ENCODE measurements around the gene RAB3B.
"Not testable (repeated sequence)": the region's sequence is repeated elsewhere in the genome, so short reads cannot be mapped to it uniquely, and the experiment has no call there.

Gene RAB3B

DNA sequence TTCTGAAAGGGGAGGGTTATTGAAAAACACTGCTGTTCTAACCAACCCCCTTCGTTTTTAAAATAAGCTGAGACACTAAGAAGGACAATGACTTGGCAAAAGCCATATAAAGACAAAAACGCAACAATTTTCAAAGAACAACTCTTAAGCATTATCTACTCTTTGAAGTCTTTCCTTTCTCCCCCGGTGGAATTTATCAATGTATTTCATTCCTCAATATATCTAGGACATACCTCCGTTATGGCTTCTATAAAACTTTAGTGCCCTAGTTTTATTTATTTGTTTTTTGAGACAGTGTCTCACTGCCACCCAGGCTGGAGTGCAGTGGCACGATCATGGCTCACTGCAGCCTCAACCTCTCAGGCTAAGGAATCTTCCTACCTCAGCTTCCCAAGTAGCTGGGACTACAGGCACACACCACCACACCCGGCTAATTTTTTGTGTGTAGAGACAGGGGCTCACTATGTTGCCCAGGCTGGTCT lies 115.2 kb downstream of the RAB3B start:
- peak overlapping the region; percentile 93 for H3K4me2 ChIP-seq (ENCODE audit: low read depth, low read length, poor library complexity, severe bottlenecking)
- no peaks in the 10 kb centered on the region for H3F3A ChIP-seq (ENCODE audit: low read depth)
- H3K9ac ChIP-seq (ENCODE audit: low read depth, low read length, poor library complexity, severe bottlenecking), result peak overlapping the region; percentile 95
- H3K4me3 ChIP-seq (ENCODE audit: low read length, poor library complexity, severe bottlenecking), result peak overlapping the region; percentile 93
- peaks cover 50% of the 10 kb centered on the region for H3K4me1 ChIP-seq (ENCODE audit: insufficient read depth, low read length, poor library complexity, severe bottlenecking)
- H3K79me2 ChIP-seq (ENCODE audit: insufficient read depth, low read length), result peaks cover 77% of the 10 kb centered on the region
- H3K9me3 ChIP-seq (ENCODE audit: insufficient read depth, low read depth, low read length), result no peaks in the 10 kb centered on the region
- H2AFZ ChIP-seq (ENCODE audit: low read length), result no peak overlapping the region
- peaks cover 39% of the 10 kb centered on the region for H4K20me1 ChIP-seq (ENCODE audit: insufficient read depth, low read length, poor library complexity, severe bottlenecking)
- TF ChIP-seq, protein P1, sequence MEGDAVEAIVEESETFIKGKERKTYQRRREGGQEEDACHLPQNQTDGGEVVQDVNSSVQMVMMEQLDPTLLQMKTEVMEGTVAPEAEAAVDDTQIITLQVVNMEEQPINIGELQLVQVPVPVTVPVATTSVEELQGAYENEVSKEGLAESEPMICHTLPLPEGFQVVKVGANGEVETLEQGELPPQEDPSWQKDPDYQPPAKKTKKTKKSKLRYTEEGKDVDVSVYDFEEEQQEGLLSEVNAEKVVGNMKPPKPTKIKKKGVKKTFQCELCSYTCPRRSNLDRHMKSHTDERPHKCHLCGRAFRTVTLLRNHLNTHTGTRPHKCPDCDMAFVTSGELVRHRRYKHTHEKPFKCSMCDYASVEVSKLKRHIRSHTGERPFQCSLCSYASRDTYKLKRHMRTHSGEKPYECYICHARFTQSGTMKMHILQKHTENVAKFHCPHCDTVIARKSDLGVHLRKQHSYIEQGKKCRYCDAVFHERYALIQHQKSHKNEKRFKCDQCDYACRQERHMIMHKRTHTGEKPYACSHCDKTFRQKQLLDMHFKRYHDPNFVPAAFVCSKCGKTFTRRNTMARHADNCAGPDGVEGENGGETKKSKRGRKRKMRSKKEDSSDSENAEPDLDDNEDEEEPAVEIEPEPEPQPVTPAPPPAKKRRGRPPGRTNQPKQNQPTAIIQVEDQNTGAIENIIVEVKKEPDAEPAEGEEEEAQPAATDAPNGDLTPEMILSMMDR (conservative IDR thresholded peaks at IDR 0.05; ENCODE audit: low read length), result no peak
- TF ChIP-seq EZH2phosphoT487 (IDR thresholded peaks at IDR 0.05; ENCODE audit: borderline replicate concordance), result no peak
- peaks cover under 1% of the 10 kb centered on the region for H3K27me3 ChIP-seq (ENCODE audit: insufficient read depth, low read length, poor library complexity, severe bottlenecking)
- H3K9me2 ChIP-seq (replicated peaks; ENCODE audit: low read depth, low read length), result no peaks in the 10 kb centered on the region
- no peaks in the 10 kb centered on the region for H3K36me3 ChIP-seq (ENCODE audit: insufficient read depth, low read length)

DNA sequence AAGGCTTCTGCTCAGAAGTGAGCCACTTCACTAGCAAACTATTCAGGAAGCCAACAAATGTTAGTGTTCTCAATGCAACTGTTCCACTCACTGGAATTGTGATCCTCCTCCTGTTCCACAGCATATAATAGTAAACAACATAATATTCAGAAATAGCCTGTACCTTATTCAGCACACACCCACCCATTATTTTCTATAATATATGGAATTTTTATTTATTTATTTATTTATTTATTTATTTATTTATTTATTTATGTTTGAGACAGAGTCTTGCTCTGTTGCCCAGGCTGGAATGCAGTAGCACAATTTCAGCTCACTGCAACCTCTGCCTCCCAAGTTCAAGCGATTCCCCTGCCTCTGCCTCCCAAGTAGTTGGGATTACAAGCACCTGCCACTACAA lies 117.2 kb downstream of the RAB3B start:
- not testable (repeated sequence) for H3K9me2 ChIP-seq (replicated peaks; ENCODE audit: low read depth, low read length); H3K36me3 ChIP-seq (ENCODE audit: insufficient read depth, low read length); H3K9me3 ChIP-seq (ENCODE audit: insufficient read depth, low read depth, low read length); H3F3A ChIP-seq (ENCODE audit: low read depth); H2AFZ ChIP-seq (ENCODE audit: low read length); H3K27me3 ChIP-seq (ENCODE audit: insufficient read depth, low read length, poor library complexity, severe bottlenecking)
- Histone ChIP-seq H3K4me1 (ENCODE audit: insufficient read depth, low read length, poor library complexity, severe bottlenecking) (peaks cover 51% of the 10 kb centered on the region), H4K20me1 (ENCODE audit: insufficient read depth, low read length, poor library complexity, severe bottlenecking) (peaks cover 46% of the 10 kb centered on the region), H3K79me2 (ENCODE audit: insufficient read depth, low read length) (peaks cover 93% of the 10 kb centered on the region), H3K9ac (ENCODE audit: low read depth, low read length, poor library complexity, severe bottlenecking) (peak overlapping the region; percentile 21), H3K4me3 (ENCODE audit: low read length, poor library complexity, severe bottlenecking) (peak overlapping the region; percentile 41), H3K4me2 (ENCODE audit: low read depth, low read length, poor library complexity, severe bottlenecking) (peak overlapping the region; percentile 93)

DNA sequence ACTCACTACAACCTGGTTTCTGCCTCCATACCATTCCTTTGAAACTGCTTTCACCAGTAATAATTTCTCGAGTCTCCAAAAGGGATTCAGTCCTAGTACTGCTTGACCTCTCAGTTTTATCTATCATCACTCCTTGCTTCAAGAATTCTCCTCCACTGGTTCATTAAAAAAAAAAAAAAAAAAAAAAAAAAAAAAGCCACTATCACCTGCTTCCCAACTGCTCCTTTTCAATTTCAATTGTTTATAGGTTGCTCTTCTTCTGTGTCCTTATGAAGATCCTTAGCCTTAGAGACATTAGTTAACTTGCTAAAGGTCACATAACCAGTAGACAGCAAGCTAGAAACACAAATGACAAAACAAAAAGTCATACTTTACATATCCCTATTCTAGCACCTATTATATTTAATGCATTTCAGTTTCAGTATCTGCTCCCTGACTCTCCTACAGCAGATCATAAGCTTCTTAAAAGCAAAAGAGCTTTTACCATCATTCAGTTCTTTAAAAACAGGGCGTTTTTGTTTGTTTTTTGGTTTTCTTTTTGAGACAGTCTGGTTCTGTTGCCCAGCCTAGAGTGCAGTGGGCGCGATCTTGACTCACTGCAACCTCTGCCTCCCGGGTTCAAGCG lies 119.0 kb downstream of the RAB3B start:
- H3K9ac ChIP-seq (ENCODE audit: low read depth, low read length, poor library complexity, severe bottlenecking), result no peak overlapping the region
- TF ChIP-seq, protein P1 (conservative IDR thresholded peaks at IDR 0.05; ENCODE audit: low read length), result no peak
- TF ChIP-seq EZH2phosphoT487 (IDR thresholded peaks at IDR 0.05; ENCODE audit: borderline replicate concordance), result no peak
- no peak overlapping the region for H2AFZ ChIP-seq (ENCODE audit: low read length)
- no peaks in the 10 kb centered on the region for H3K27me3 ChIP-seq (ENCODE audit: insufficient read depth, low read length, poor library complexity, severe bottlenecking)
- no peaks in the 10 kb centered on the region for H3K36me3 ChIP-seq (ENCODE audit: insufficient read depth, low read length)
- H3K9me2 ChIP-seq (replicated peaks; ENCODE audit: low read depth, low read length), result no peaks in the 10 kb centered on the region
- no peaks in the 10 kb centered on the region for H3F3A ChIP-seq (ENCODE audit: low read depth)
- peaks cover 90% of the 10 kb centered on the region for H3K79me2 ChIP-seq (ENCODE audit: insufficient read depth, low read length)
- H4K20me1 ChIP-seq (ENCODE audit: insufficient read depth, low read length, poor library complexity, severe bottlenecking), result peaks cover 41% of the 10 kb centered on the region
- H3K4me3 ChIP-seq (ENCODE audit: low read length, poor library complexity, severe bottlenecking), result no peak overlapping the region
- H3K9me3 ChIP-seq (ENCODE audit: insufficient read depth, low read depth, low read length), result no peaks in the 10 kb centered on the region
- peaks cover 53% of the 10 kb centered on the region for H3K4me1 ChIP-seq (ENCODE audit: insufficient read depth, low read length, poor library complexity, severe bottlenecking)
- peak overlapping the region; percentile 54 for H3K4me2 ChIP-seq (ENCODE audit: low read depth, low read length, poor library complexity, severe bottlenecking)

Data from Loucy (cell line).